Activated T-cell treated with anti-CD3 and anti-CD28 coated beads for 1 hour (primary cell): ENCODE results near the gene NDUFB5.
"Not testable (repeated sequence)": the region's sequence is repeated elsewhere in the genome, so short reads cannot be mapped to it uniquely, and the experiment has no call there.

Source experiments
- DNase-seq: peaks from one replicate; pipeline ENCODE4 v3.0.0-alpha.2; 2020; ENCODE audit warnings: low read depth

NDUFB5 gene

GRCh38 chr3:179630753-179631451 lies 26.3 kb downstream of the NDUFB5 start:
- no peak for DNase-seq

GRCh38 chr3:179640469-179640868 lies 35.9 kb downstream of the NDUFB5 start:
- DNase-seq: no peak

GRCh38 chr3:179642871-179643270 lies 38.3 kb downstream of the NDUFB5 start:
- no peak for DNase-seq

GRCh38 chr3:179643837-179644236 lies 39.2 kb downstream of the NDUFB5 start:
- DNase-seq: not testable (repeated sequence)

GRCh38 chr3:179646177-179646576 lies 41.6 kb downstream of the NDUFB5 start:
- DNase-seq: no peak

GRCh38 chr3:179651687-179652446 lies 47.3 kb downstream of the NDUFB5 start:
- DNase-seq: no peak

GRCh38 chr3:179652447-179653095 lies 48.0 kb downstream of the NDUFB5 start, which contains the start of gene USP13:
Gene USP13 (plus strand): TSS chr3:179653040. CDS start chr3:179653226, 186 bp downstream.
- peak; percentile 32 for DNase-seq

GRCh38 chr3:179653096-179653797 lies 48.7 kb downstream of the NDUFB5 start:
- DNase-seq: peak; percentile 53

GRCh38 chr3:179655236-179655635 lies 50.6 kb downstream of the NDUFB5 start:
- DNase-seq: no peak

- no peak for DNase-seq
Measured at GRCh38 chr3:179658606-179659005, 54.0 kb downstream of the NDUFB5 start.

GRCh38 chr3:179660872-179661271 lies 56.3 kb downstream of the NDUFB5 start:
- no peak for DNase-seq

GRCh38 chr3:179661777-179662176 lies 57.2 kb downstream of the NDUFB5 start:
- no peak for DNase-seq

- no peak for DNase-seq
Measured at GRCh38 chr3:179663093-179663492, 58.5 kb downstream of the NDUFB5 start.

GRCh38 chr3:179666030-179666429 lies 61.4 kb downstream of the NDUFB5 start:
- no peak for DNase-seq

- no peak for DNase-seq
Measured at GRCh38 chr3:179666436-179667035, 61.9 kb downstream of the NDUFB5 start.

- no peak for DNase-seq
Measured at GRCh38 chr3:179668429-179668828, 63.8 kb downstream of the NDUFB5 start.

- DNase-seq: no peak
Measured at GRCh38 chr3:179670311-179670710, 65.7 kb downstream of the NDUFB5 start.

- no peak for DNase-seq
Measured at GRCh38 chr3:179671309-179671708, 66.7 kb downstream of the NDUFB5 start.

- DNase-seq: no peak
Measured at GRCh38 chr3:179671747-179672242, 67.2 kb downstream of the NDUFB5 start.

GRCh38 chr3:179672918-179673317 lies 68.3 kb downstream of the NDUFB5 start:
- no peak for DNase-seq

- DNase-seq: no peak
Measured at GRCh38 chr3:179673523-179673922, 68.9 kb downstream of the NDUFB5 start.

- DNase-seq: no peak
Measured at GRCh38 chr3:179676081-179676480, 71.5 kb downstream of the NDUFB5 start.
